Aorta (tissue), 5 donors: Measurements from ENCODE around the gene GPR135. TPM values are rescaled to one million over a fixed set of nuclear protein-coding genes. Genes with fewer than 3 reads are reported as not detected.

Experiments used
- ATAC-seq: fragments of 200-7000 bp; cut with Tn5 transposase; one replicate; pipeline ENCODE4 v1.9.1; 2022; ENCODE audit warnings: moderate library complexity; ENCODE audit not compliant: low FRiP score
- DNase-seq, 2 donors: peaks; one replicate each; pipeline ENCODE4 v3.0.0-alpha.2; 2020
- H3K27ac ChIP-seq, 2 donors: one replicate each; pipeline ENCODE4 v1.5.1; 2013; ENCODE audit warnings: low read length in 2 of 2, mild to moderate bottlenecking in 2 of 2, moderate library complexity in 2 of 2, control low read depth in 1 of 2, inconsistent platforms in 1 of 2, low read depth in 1 of 2
- H3K27me3 ChIP-seq, 2 donors: one replicate each; pipeline ENCODE4 v1.6.1; 2013; ENCODE audit warnings: control low read depth in 1 of 2, low read length in 1 of 2, mild to moderate bottlenecking in 1 of 2, moderate library complexity in 1 of 2; ENCODE audit not compliant: insufficient read depth in 2 of 2, control insufficient read depth in 1 of 2
- H3K36me3 ChIP-seq, 2 donors: one replicate each; pipeline ENCODE4 v1.6.1; 2013; ENCODE audit warnings: control low read depth in 1 of 2, low read length in 1 of 2, mild to moderate bottlenecking in 1 of 2; ENCODE audit not compliant: insufficient read depth in 2 of 2, control insufficient read depth in 1 of 2
- H3K4me1 ChIP-seq, 2 donors: one replicate each; pipeline ENCODE4 v1.6.1; 2013; ENCODE audit warnings: low read length in 2 of 2, control low read depth in 1 of 2, mild to moderate bottlenecking in 1 of 2, moderate library complexity in 1 of 2; ENCODE audit not compliant: insufficient read depth in 2 of 2, control insufficient read depth in 1 of 2
- H3K4me3 ChIP-seq, 2 donors: one replicate each; pipeline ENCODE4 v1.5.1; 2013; ENCODE audit warnings: low read length in 2 of 2, control low read depth in 1 of 2, mild to moderate bottlenecking in 1 of 2
- H3K9me3 ChIP-seq: one replicate; pipeline ENCODE4 v1.6.1; 2013; ENCODE audit warnings: mild to moderate bottlenecking, low read length; ENCODE audit not compliant: control insufficient read depth
- WGBS, 2 donors: extraction: QIAGEN DNeasy Blood & Tissue Kit; methylation state at CpG; one replicate each; pipeline ENCODE4 v1.1.7; 2013; 5-methylcytosine and 5-hydroxymethylcytosine counted together
- intact Hi-C, 2 donors: fragments of 100-400 bp; cut with DNase I; formaldehyde crosslinking; loops; one replicate each; pipeline versions ENCODE4 v1.14.2 to v1.15.0; 2022
- polyA plus RNA-seq, 2 donors: library from polyadenylated mRNA; stranded (reverse); fragments of 200-250 nt; gene quantifications; one replicate each; pipeline ENCODE4 v1.2.3, GENCODE V29; 2013
- total RNA-seq, 2 donors: library from RNA; stranded (reverse); fragmentation: NEBNext Ultra II Directional; extraction: Animal tissue kit (Norgen Biotek cat#: 25700); gene quantifications; one replicate each; pipeline ENCODE4 v1.2.1, GENCODE V29; 2021
- donor health status: healthy with polysubstance abuse.
- donor health status: Bipolar disorder and iron deficiency.
- donor health status: DM: no; HTN: no; CAD: no.
- donor health status: DM: no; HTN: no; CAD: no.
- donor health status: DM: yes; HTN: yes; CAD: no.

Gene GPR135
- total and polyA plus RNA-seq, 4 donors = 0.50 to 9.0 (median 5.6) TPM

GRCh38 chr14:59438195-59438647 lies 27.0 kb downstream of the GPR135 start:
- no peaks in the 10 kb centered on the region for H3K9me3 ChIP-seq
- no peak overlapping the region for H3K27ac ChIP-seq
- intact Hi-C loops = loop anchor here (5.0 kb wide), 3 partner anchors 106 to 801 kb away; partner anchors contain the start of genes DAAM1 (in 1 of the 2) and DACT1 (in 1 of the 2)
- ATAC-seq (no peak), DNase-seq (no peak)
- 15 to 24% methylated on average over 1 of the region's 1 CpG for WGBS, 2 donors
- no peak overlapping the region for H3K4me3 ChIP-seq
- no peaks in the 10 kb centered on the region for H3K36me3 ChIP-seq
- no peaks in the 10 kb centered on the region for H3K27me3 ChIP-seq
- peaks cover 3 to 8% of the 10 kb centered on the region in 2 donors for H3K4me1 ChIP-seq

DNA sequence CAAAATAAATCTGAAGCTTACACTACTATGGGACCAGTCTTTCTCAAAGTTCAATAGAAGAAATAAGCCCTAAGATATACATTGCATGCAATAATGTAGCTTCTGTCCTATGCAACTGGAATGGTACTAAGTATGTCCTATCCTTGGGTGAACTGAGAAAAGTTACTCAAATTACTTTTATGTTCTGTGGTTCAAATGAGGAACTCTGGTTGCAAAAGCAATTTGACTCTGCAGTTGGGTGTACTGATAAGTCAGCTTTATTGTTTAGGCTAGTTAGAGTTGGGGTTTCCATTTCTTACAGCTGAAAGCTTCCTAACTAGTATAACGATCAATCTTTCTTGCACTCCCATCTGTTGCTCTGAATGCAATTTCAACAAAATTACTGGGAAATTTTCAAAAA lies 29.2 kb downstream of the GPR135 start:
- H3K27ac ChIP-seq = no peak overlapping the region
- no peak overlapping the region for H3K4me3 ChIP-seq
- H3K27me3 ChIP-seq = no peaks in the 10 kb centered on the region
- H3K9me3 ChIP-seq = no peaks in the 10 kb centered on the region
- no peak for ATAC-seq
- intact Hi-C loops = loop anchor here (5.0 kb wide), 3 partner anchors 104 to 799 kb away; partner anchors contain the start of genes DAAM1 (in 1 of the 2) and DACT1 (in 1 of the 2)
- H3K4me1 ChIP-seq = peaks cover 3 to 8% of the 10 kb centered on the region in 2 donors
- 95% methylated on average over 1 of the region's 1 CpG for WGBS, 2 donors
- DNase-seq = no peak
- no peaks in the 10 kb centered on the region for H3K36me3 ChIP-seq

DNA sequence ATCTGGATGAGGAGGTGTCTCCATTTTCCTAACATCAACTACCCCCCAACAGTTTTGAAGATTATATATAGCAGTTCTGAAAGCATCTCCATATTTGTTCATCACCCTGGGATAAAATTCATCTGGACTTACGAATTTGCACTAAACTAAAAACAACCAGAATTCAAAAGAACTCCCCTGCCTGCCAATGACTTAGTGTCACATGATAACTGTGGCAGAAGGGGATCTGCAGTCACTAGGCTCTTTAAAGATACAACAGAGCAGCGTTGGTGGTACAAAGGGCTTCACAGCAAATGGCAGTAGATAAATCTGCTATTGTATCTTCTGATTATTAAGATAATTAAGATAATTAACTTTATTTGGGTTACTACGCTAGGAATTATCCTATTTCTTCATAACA lies 30.1 kb downstream of the GPR135 start:
- no peak overlapping the region for H3K27ac ChIP-seq
- no peak overlapping the region for H3K4me3 ChIP-seq
- intact Hi-C loops = loop anchor here (5.0 kb wide), 3 partner anchors 103 to 798 kb away; partner anchors contain the start of genes DAAM1 (in 1 of the 2) and DACT1 (in 1 of the 2)
- H3K36me3 ChIP-seq = no peaks in the 10 kb centered on the region
- H3K27me3 ChIP-seq = no peaks in the 10 kb centered on the region
- ATAC-seq (no peak), DNase-seq (no peak)
- H3K9me3 ChIP-seq = no peaks in the 10 kb centered on the region
- H3K4me1 ChIP-seq = peaks cover 3 to 7% of the 10 kb centered on the region in 2 donors
- WGBS, 2 donors = 55 to 58% methylated on average over 3 of the region's 3 CpGs

GRCh38 chr14:59429790-59430189 lies 35.4 kb downstream of the GPR135 start:
- ATAC-seq = no peak
- no peak for DNase-seq
- no peaks in the 10 kb centered on the region for H3K36me3 ChIP-seq
- H3K4me1 ChIP-seq = peaks cover 3 to 7% of the 10 kb centered on the region in 2 donors
- no peak overlapping the region for H3K4me3 ChIP-seq
- H3K27ac ChIP-seq = no peak overlapping the region
- no peaks in the 10 kb centered on the region for H3K27me3 ChIP-seq
- H3K9me3 ChIP-seq = no peaks in the 10 kb centered on the region
- 28 to 38% methylated on average over 4 of the region's 4 CpGs for WGBS, 2 donors
- intact Hi-C loops = loop anchor here (5.0 kb wide), 5 partner anchors 67 to 242 kb away; partner anchors contain the start of gene DAAM1 (in 1 of the 2)

GRCh38 chr14:59428581-59429012 lies 36.6 kb downstream of the GPR135 start:
- Histone ChIP-seq H3K4me1 (peaks cover 3 to 7% of the 10 kb centered on the region in 2 donors), H3K27me3 (no peaks in the 10 kb centered on the region), H3K27ac (peak overlapping the region; percentile 11 to 62), H3K9me3 (no peaks in the 10 kb centered on the region), H3K4me3 (no peak overlapping the region), H3K36me3 (no peaks in the 10 kb centered on the region)
- intact Hi-C loops = loop anchor here (5.0 kb wide), 5 partner anchors 66 to 241 kb away; partner anchors contain the start of gene DAAM1 (in 1 of the 2)
- ATAC-seq (peak; percentile 33), DNase-seq (no peak)
- WGBS, 2 donors = 8 to 32% methylated on average over 1 of the region's 1 CpG

DNA sequence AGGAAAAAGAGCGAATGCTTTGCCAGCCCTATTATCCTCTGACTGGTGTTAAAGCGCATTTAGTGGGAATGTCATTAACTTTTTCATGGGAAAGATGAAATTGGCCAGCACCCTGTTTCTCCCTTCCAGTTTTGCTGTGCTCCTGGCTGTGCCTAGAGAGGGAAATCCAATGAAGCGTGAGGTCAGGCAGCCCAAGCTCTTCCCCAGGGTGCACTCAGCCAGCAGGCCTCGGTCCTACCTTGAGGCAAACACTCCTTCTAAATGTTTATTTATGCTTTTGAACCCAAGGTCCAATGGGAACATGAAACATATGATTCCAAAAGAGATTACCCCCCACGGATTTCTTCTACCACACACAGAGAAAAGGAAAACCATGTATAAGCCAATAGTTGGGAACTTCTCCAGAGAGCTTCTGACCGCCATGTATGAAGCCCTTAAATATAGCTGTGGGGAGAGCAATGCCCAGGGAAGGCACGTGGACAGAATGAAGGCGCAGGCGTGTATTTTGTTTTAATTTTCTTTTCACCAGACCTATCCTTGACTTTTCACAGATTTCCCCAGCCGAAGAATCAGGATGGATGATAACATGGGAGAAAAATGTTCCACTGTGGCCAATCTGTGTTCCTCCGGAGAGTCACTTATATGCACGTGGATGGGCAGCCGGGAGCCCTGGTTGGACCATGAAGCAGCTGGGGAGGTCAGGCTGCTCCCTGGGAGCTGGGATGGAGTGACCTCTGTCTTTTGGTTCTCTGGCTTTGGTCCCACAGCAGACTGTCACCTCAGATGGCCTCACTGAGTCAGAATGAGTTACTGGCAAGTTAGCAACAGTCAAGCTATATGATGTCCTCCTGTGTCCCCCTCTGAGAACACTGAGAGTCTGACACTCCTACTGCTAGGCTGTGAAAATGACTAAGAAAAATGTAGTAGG lies 37.3 kb downstream of the GPR135 start:
- WGBS, 2 donors = 13 to 37% methylated on average over 13 of the region's 13 CpGs
- DNase-seq = peak; percentile 71 to 85

DNA sequence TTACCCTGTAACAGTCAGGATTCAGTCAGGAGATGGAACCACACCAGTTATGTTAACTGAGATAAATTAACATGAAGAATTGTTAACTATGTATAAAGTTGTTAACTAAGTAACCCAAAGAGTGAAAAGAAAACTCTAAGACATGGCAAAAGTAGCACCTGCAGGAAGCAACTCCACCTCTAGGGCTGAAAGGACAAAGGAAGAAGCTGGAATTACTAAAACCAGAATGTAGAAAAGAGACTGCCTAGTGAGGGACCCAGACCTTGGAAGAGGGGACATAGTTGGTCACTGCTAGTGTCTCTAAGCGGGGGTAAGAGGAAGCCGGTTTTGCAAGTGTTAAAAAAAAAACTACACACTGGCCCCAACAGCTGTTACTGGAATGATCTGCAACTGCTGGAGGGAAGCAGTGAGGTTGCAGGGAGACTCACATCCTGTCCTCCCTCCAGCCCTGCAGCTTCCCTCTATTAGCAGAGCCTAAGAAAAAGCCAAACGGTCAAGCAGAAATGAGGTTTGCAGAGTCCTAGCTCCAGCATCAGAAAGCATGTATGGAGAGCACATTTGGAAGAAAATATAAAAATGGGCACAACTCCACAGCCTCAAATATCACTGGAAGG lies 39.8 kb downstream of the GPR135 start:
- WGBS, 2 donors = 34 to 50% methylated on average over 3 of the region's 3 CpGs
- DNase-seq = no peak
- ATAC-seq = no peak
- no peaks in the 10 kb centered on the region for H3K36me3 ChIP-seq
- H3K4me1 ChIP-seq = peaks cover 3 to 12% of the 10 kb centered on the region in 2 donors
- no peaks in the 10 kb centered on the region for H3K27me3 ChIP-seq
- intact Hi-C loops = loop anchor here (5.0 kb wide), 5 partner anchors 63 to 238 kb away; partner anchors contain the start of gene DAAM1 (in 1 of the 2)
- no peaks in the 10 kb centered on the region for H3K9me3 ChIP-seq
- no peak overlapping the region for H3K4me3 ChIP-seq
- H3K27ac ChIP-seq = peak overlapping the region in 1 of 2 donors; percentile 29

More for the DNA sequence above, 37.3 kb downstream of the GPR135 start:
- Histone ChIP-seq H3K4me3 (no peak overlapping the region), H3K9me3 (no peaks in the 10 kb centered on the region), H3K27me3 (no peaks in the 10 kb centered on the region), H3K27ac (peak overlapping the region; percentile 60 to 62), H3K36me3 (no peaks in the 10 kb centered on the region), H3K4me1 (peaks cover 3 to 7% of the 10 kb centered on the region in 2 donors)
- peak; percentile 72 for ATAC-seq
- intact Hi-C loops = loop anchor here (5.0 kb wide), 5 partner anchors 66 to 241 kb away; partner anchors contain the start of gene DAAM1 (in 1 of the 2)

DNA sequence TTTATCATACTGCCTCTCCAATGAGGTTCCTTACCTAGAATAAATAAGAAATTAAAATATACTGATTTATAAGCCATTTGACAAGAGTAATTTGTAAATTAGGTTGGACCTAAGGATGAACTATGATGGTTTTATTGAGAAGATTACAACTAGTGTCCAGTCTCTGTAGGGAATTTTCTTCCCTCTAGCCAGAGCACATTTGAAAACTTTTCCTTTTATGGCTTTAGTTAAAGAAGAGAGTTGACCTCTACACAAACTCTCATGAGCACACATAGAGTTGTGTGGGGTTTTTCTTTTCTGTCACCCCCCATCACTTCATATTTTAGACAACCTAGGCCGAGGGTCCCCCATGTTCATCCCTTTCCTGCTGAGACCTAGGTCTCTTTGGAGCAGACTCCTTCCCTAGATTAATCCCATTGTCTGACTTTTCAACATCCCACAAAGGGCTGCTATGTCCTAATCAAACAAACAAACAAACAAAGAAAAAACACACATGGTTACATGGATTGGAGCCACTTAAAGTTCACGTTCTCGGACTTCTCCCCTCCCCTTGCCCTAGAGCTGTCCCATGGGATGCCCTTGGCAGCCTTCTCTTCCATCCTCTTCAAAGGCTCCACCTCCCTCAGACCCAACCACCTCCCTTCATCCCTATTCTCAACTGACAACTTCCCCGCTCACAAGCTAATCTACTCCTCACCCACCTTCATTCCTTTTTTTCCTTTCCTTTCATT lies 40.7 kb downstream of the GPR135 start:
- Histone ChIP-seq H3K4me3 (no peak overlapping the region), H3K4me1 (peaks cover 3 to 12% of the 10 kb centered on the region in 2 donors), H3K27ac (peak overlapping the region in 1 of 2 donors; percentile 1), H3K27me3 (no peaks in the 10 kb centered on the region), H3K36me3 (no peaks in the 10 kb centered on the region), H3K9me3 (no peaks in the 10 kb centered on the region)
- no peak for DNase-seq
- WGBS, 2 donors = 30 to 38% methylated on average over 4 of the region's 4 CpGs
- ATAC-seq = peak; percentile 19
- intact Hi-C loops = loop anchor here (5.0 kb wide), 5 partner anchors 62 to 237 kb away; partner anchors contain the start of gene DAAM1 (in 1 of the 2)
